Posterior cingulate gyrus (tissue), 11 donors: ENCODE measurements around the gene FHDC1.
A peak's percentile ranks its signal among the peaks of the same experiment; 100 is the strongest.
"Not testable (repeated sequence)": the region's sequence is repeated elsewhere in the genome, so short reads cannot be mapped to it uniquely, and the experiment has no call there.

Experiments
- DNase-seq, 10 donors: peaks; one replicate each; pipeline versions ENCODE4 v3.0.0 to v3.0.0-alpha.2; 2020 to 2021; ENCODE audit warnings: mixed read lengths in 3 of 10
- intact Hi-C: fragments of 100-400 bp; cut with DNase I; formaldehyde crosslinking; loops from one replicate; pipeline ENCODE4 v1.15.1; 2023

FHDC1 gene

DNA sequence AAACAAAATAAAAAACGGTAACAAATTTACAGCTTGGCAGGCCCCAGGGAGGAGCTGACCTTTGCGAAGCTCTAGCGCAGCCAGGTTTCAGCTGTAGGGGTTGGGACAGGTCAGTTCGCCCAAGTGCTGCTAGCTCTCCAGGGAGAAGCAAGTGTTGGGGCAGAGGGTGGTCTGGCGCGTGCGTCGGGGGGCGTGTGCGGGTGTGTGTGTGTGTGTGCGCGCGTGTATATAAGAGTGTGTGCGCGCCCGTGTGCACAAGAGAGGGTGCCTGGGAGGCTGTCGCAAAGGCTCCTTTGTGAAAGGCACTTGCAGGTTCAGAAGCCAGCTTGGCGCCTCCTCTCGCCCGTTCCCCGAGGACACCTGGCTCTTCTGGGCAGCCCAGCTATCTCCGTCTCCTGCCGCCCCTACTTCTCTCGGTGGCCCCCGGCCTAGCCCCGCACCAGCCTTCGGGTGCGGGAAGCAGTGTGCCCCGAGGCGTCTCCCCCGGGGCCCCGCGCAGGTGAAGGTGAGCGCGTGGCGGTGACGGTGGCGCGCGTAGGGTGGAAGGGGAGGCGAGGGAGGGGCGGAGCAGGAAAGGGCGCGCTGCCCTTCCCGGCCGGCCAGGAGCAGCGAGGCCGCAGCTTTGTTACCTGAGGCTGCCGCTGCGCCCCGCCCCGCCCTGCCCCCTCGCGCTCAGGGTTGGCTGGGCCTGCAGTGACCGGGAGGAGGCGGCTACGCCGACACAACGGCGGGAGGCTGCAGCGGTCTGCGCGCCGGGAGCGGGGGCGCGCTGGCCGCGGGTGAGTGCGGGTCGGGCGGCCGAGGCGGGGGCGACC, at the start of gene FHDC1:
Gene FHDC1, plus strand, starts transcription at position 693 of the 815 bp plus-strand sequence. CDS start 6,735 bp downstream, outside the sequence.
- peak in 5 of 10 donors; percentile 13 to 78 (median 46) for DNase-seq
- intact Hi-C loops = no loop called here

- intact Hi-C loops = no loop called here
- DNase-seq = no peak
Measured at GRCh38 chr4:152887981-152888380, 48.1 kb upstream of the FHDC1 start.

- no peak for DNase-seq
- intact Hi-C loops = no loop called here
Measured at GRCh38 chr4:152892974-152893373, 43.1 kb upstream of the FHDC1 start.

DNA sequence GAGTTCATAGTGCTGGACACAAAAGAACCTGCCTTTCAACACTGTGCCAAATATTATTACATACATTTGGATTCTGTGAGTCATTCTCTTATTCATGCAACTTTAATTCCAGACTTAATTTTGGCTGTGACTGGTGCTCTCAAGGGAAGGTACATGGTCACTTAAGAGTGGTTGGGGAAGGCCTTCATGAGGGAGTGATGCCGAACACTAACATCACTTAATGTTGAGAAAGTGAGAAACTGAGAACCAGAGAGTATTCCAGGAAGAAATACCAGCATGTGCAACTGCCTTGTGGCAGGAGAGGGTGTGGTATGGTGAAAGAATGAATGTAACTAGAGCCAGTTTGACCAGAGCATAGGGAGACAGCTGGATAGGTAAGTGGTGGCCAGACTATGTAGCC, 41.5 kb upstream of the FHDC1 start:
- intact Hi-C loops = no loop called here
- no peak for DNase-seq

DNA sequence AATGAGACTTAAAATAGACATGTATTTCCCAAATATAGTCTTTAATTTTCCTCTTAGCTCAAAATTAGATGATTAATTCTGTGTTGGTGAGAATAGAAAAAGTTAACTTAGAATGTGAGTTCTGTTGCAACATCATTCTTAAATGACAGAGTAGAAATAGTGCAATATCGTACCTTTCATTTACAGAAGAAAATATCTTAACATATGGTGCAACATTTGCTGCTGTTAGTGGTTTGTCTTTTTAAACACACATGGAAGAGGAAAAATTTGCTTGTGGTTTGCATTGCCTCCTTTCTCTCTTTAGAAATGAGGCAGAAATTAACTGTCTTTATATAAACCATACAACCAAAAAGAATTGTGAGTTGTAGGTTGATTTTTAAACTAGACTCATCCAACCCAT, 39.3 kb upstream of the FHDC1 start:
- intact Hi-C loops = no loop called here
- DNase-seq = no peak

- DNase-seq, intact Hi-C loops: not testable (repeated sequence)
Measured at GRCh38 chr4:152898133-152898532, 38.0 kb upstream of the FHDC1 start.

GRCh38 chr4:152898606-152899005, 37.5 kb upstream of the FHDC1 start:
- DNase-seq = no peak
- intact Hi-C loops = no loop called here

GRCh38 chr4:152900395-152900794, 35.7 kb upstream of the FHDC1 start:
- intact Hi-C loops = no loop called here
- DNase-seq = no peak

DNA sequence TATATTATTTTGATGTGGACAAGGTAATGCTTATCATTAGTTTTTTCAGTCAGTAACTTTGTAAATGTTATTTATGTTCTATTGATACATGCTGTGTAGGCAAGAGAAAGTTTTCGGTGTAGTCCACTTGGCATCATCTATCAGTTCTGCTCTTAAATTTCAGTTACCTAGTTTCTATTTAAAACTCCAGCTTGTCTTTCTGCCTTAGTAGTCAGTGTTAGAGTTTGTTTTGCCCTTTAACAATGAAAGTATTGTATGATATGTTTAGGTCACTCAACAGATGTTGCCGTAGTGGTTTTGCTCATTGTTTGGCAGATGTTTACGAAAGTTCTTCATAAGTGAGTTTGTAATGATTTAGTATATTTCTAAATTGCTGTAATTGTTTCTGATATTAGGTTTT, 34.9 kb upstream of the FHDC1 start:
- intact Hi-C loops = no loop called here
- DNase-seq = no peak

DNA sequence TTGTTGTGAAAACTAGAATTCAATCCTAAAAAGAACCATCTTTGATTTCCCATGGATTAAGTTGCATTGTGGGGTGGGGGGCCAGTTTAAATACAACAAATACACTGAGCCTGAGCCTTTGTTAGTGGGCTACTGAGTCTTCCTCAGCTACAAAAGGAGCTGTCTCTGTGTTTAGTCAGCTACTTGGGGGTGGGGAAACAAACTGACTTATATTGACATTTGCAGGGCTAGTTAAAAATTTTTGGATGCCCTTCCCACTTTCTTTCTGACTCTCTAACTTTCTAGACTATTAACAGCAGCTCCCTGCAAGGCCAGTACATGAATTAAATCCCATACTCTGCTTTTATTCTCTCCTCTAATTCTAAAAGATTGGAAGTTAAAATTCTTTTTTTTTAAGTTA, 32.5 kb upstream of the FHDC1 start:
- intact Hi-C loops = no loop called here
- DNase-seq = no peak

GRCh38 chr4:152909901-152910300, 26.2 kb upstream of the FHDC1 start:
- DNase-seq = no peak
- intact Hi-C loops = no loop called here

DNA sequence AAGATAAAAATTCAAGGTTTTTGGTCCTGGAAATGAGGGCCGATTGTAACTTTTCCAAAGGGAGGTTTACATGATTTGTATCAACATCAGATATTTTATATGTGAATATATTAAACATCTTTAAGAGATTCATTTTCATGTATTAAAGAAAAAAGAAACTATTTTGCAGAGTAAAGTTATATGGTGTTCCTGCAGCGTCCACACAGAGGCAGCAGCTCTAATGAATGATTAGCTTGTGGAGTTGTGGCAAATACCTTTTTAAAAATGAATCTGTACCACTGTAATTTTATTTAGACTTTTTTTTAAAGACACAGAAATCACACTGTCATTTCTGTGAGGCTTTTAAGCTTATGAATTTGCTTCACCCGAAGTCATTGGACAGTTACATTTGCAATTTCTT, 25.6 kb upstream of the FHDC1 start:
- intact Hi-C loops = no loop called here
- no peak for DNase-seq

- no peak for DNase-seq
- intact Hi-C loops = no loop called here
Measured at GRCh38 chr4:152917543-152918395, 18.4 kb upstream of the FHDC1 start.

DNA sequence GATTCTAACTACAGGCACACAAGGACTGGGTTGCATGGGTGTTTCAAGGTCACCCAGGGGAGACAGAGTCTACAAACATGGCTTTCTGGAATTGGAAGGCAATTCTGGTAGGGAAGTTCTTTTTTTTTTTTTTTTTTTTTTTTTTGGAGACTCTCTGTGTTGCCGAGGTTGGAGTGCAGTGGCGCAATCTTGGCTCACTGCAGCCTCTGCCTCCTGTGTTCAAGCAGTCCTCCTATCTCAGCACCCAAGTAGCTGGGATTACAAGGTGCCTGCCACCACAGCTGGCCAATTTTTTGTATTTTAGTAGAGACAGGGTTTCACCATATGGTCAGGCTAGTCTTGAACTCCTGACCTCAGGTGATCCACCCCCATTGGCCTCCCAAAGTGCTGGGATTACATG, 16.3 kb upstream of the FHDC1 start:
- DNase-seq = no peak
- intact Hi-C loops = no loop called here

DNA sequence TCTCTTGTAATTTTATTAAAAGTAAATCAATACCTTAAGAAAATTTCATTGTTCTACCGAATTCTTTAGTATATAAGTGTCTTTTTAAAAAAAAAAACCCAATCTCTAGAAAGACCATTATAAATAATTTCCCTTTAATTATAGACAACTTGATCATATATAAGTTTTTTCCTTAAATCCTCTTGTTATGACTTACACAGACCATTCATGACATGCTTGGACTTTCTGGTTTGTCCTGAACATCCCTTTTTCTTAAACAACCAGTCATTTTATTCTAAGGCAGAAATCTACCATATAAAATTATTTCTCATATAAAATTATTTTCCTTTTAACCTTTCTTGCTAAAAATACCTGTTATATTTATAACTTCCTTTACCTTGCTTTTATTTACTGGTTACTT, 15.4 kb upstream of the FHDC1 start:
- intact Hi-C loops = no loop called here
- no peak for DNase-seq

GRCh38 chr4:152921284-152921683, 14.8 kb upstream of the FHDC1 start:
- DNase-seq = no peak

GRCh38 chr4:152925851-152926250, 10.3 kb upstream of the FHDC1 start:
- intact Hi-C loops = no loop called here
- DNase-seq = no peak

More at GRCh38 chr4:152921284-152921683, 14.8 kb upstream of the FHDC1 start:
- intact Hi-C loops = no loop called here

DNA sequence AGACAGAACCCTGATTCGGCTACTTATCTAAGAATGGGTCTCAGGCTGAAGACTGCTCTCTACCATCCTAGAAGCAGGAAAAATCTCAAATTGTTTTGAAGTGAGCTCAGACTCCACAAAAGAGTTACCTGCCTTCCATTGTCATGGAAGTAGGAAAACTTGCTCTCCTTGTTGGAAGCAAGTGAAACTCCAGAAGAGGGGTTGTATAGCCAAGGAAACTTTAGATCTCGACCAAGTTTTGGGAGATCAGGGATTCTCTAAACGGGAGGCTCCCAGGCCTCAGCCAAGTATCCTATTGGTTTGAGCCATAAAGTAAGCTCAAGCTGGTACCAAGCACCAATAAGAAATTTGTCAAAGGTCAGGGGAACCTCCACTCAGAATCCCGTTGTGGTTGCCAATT, 9.2 kb upstream of the FHDC1 start:
- no peak for DNase-seq
- intact Hi-C loops = no loop called here

- no peak for DNase-seq
- intact Hi-C loops = no loop called here
Measured at GRCh38 chr4:152927737-152928136, 8.4 kb upstream of the FHDC1 start.

GRCh38 chr4:152928286-152928685, 7.8 kb upstream of the FHDC1 start:
- no peak for DNase-seq
- intact Hi-C loops = no loop called here

- intact Hi-C loops = no loop called here
- DNase-seq = no peak
Measured at GRCh38 chr4:152929888-152930287, 6.2 kb upstream of the FHDC1 start.

GRCh38 chr4:152935143-152935542, 980 bp upstream of the FHDC1 start:
- DNase-seq = no peak
- intact Hi-C loops = no loop called here
